ENCODE data around the gene SLC46A1.

The SLC46A1 gene

GRCh38 chr17:28404007-28404406 lies 2.0 kb downstream of the SLC46A1 start:
- DNase-seq (ENCODE audit: low read depth) = no peak

GRCh38 chr17:28402844-28403243 lies 3.2 kb downstream of the SLC46A1 start:
- DNase-seq (ENCODE audit: low read depth) = no peak

GRCh38 chr17:28402224-28402630 lies 3.8 kb downstream of the SLC46A1 start:
- DNase-seq (ENCODE audit: low read depth) = no peak

- DNase-seq (ENCODE audit: low read depth) = no peak
Measured at GRCh38 chr17:28399808-28400207, 6.2 kb downstream of the SLC46A1 start.

GRCh38 chr17:28398280-28398981 lies 7.6 kb downstream of the SLC46A1 start:
- DNase-seq (ENCODE audit: low read depth) = no peak

- no peak for DNase-seq (ENCODE audit: low read depth)
Measured at GRCh38 chr17:28397687-28398279, 8.2 kb downstream of the SLC46A1 start.

- DNase-seq (ENCODE audit: low read depth) = no peak
Measured at GRCh38 chr17:28397275-28397674, 8.7 kb downstream of the SLC46A1 start.

GRCh38 chr17:28396635-28397239 lies 9.3 kb downstream of the SLC46A1 start:
- no peak for DNase-seq (ENCODE audit: low read depth)

- no peak for DNase-seq (ENCODE audit: low read depth)
Measured at GRCh38 chr17:28395968-28396367, 10.0 kb downstream of the SLC46A1 start.

- DNase-seq (ENCODE audit: low read depth) = no peak
Measured at GRCh38 chr17:28395426-28395825, 10.6 kb downstream of the SLC46A1 start.

GRCh38 chr17:28394337-28395116 lies 11.5 kb downstream of the SLC46A1 start:
- DNase-seq (ENCODE audit: low read depth) = no peak

- no peak for DNase-seq (ENCODE audit: low read depth)
Measured at GRCh38 chr17:28392491-28392890, 13.5 kb downstream of the SLC46A1 start.

- no peak for DNase-seq (ENCODE audit: low read depth)
Measured at GRCh38 chr17:28391401-28391800, 14.6 kb downstream of the SLC46A1 start.

GRCh38 chr17:28390984-28391383 lies 15.0 kb downstream of the SLC46A1 start:
- DNase-seq (ENCODE audit: low read depth) = no peak

- DNase-seq (ENCODE audit: low read depth) = no peak
Measured at GRCh38 chr17:28390563-28390962, 15.4 kb downstream of the SLC46A1 start.

GRCh38 chr17:28390141-28390540 lies 15.9 kb downstream of the SLC46A1 start:
- DNase-seq (ENCODE audit: low read depth) = no peak

GRCh38 chr17:28388106-28388505 lies 17.9 kb downstream of the SLC46A1 start:
- DNase-seq (ENCODE audit: low read depth) = no peak

- no peak for DNase-seq (ENCODE audit: low read depth)
Measured at GRCh38 chr17:28386391-28386790, 19.6 kb downstream of the SLC46A1 start.

GRCh38 chr17:28385406-28385805 lies 20.6 kb downstream of the SLC46A1 start:
- DNase-seq (ENCODE audit: low read depth) = no peak

GRCh38 chr17:28385037-28385400 lies 21.0 kb downstream of the SLC46A1 start:
- no peak for DNase-seq (ENCODE audit: low read depth)

- peak; percentile 69 for DNase-seq (ENCODE audit: low read depth)
Measured at GRCh38 chr17:28384281-28385036, 21.6 kb downstream of the SLC46A1 start.
